PC-3 (cell line): Measurements from ENCODE around the gene GNG14.

Experiments used
- CTCF ChIP-seq: fragments of 300-600 bp; sonication (generic); conservative IDR thresholded peaks from 2 replicates; pipeline ENCODE4 v1.5.1; 2017; ENCODE audit warnings: antibody characterized with exemption, low read depth, mild to moderate bottlenecking, low read length
- EZH2 ChIP-seq: fragments of 300-600 bp; sonication (generic); IDR thresholded peaks from one replicate; pipeline ENCODE4 v1.6.1; 2017; ENCODE audit warnings: antibody characterized with exemption, mild to moderate bottlenecking, low read length; ENCODE audit not compliant: unreplicated experiment
- EZH2phosphoT487 ChIP-seq: fragments of 300-600 bp; sonication (generic); IDR thresholded peaks from 2 replicates; pipeline ENCODE4 v1.6.1; 2018; ENCODE audit warnings: mild to moderate bottlenecking, antibody characterized with exemption, low read length, borderline replicate concordance

DNA sequence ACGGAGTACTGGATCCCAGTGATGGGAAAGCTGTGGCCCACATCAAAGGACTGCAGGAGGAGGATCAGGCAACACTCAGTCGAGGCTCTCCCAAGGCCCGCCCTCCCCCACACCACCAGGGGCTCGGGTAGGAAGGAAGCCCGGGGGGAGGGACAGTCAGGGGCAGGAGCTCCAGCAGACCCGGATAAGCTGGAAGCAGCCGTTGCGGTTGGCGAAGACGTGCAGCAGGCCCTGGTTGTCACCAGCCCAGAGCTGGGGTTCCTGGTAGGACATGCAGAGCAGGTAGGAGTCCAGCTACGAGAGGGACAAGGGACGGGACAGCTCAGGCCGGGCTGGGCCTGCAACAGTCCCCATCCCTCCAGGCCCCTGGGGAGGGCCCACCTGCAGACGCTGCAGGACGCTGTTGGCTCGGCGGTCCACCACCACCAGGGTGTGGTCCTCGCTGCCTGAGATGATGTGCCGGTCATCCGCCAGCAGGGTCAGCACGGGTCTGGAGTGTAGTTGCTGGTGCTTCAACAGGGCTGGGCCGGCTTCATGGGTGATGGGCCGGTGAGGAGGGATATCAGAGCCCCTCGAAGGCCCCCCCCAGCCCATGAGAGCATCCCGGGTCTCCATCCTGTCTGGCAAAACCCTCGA, 1.9 kb downstream of the GNG14 start:
- TF ChIP-seq EZH2phosphoT487 = no peak
- TF ChIP-seq EZH2 = no peak
- TF ChIP-seq CTCF = no peak
